Gastroesophageal sphincter (tissue), 4 donors: Measurements from ENCODE around the gene RCSD1. TPM values are rescaled to one million over a fixed set of nuclear protein-coding genes. Genes with fewer than 3 reads are reported as not detected.
A peak's percentile ranks its signal among the peaks of the same experiment; 100 is the strongest.

Experiments
- ATAC-seq: fragments of 150-250 bp; one replicate; pipeline ENCODE4 v1.9.1; 2016; ENCODE audit warnings: mild to moderate bottlenecking, moderate library complexity
- H3K27ac ChIP-seq, 4 donors: fragments of 200-600 bp; sonication (generic) in 3 of 4; 1 replicate in 3 of 4; 2 replicates in 1 of 4; pipeline ENCODE4 v1.5.1; 2016 to 2019
- H3K27me3 ChIP-seq: fragments of 200-600 bp; sonication (generic); one replicate; pipeline ENCODE4 v1.5.1; 2019
- H3K36me3 ChIP-seq, 2 donors: fragments of 200-600 bp; sonication (generic); one replicate each; pipeline ENCODE4 v1.5.1; 2019; ENCODE audit warnings: control low read depth in 1 of 2
- H3K4me1 ChIP-seq, 3 donors: fragments of 200-600 bp; sonication (generic); 1 replicate in 2 of 3; 2 replicates in 1 of 3; pipeline ENCODE4 v1.5.1; 2016 to 2019; ENCODE audit warnings: control low read depth in 2 of 3
- H3K4me3 ChIP-seq, 2 donors: fragments of 200-600 bp; sonication (generic); one replicate each; pipeline ENCODE4 v1.5.1; 2019; ENCODE audit warnings: mild to moderate bottlenecking in 1 of 2, moderate library complexity in 1 of 2
- H3K9me3 ChIP-seq, 3 donors: fragments of 200-600 bp; sonication (generic); one replicate each; pipeline ENCODE4 v1.5.1; 2017 to 2019; ENCODE audit warnings: control low read depth in 2 of 3
- CTCF ChIP-seq, 4 experiments: fragments of 200-600 bp in 2 of 4; fragments of 450-650 bp in 2 of 4; sonication (generic) in 1 of 4; IDR thresholded peaks; one replicate each; pipeline ENCODE4 v1.5.1; 2017 to 2019; ENCODE audit warnings: antibody characterized with exemption in 4 of 4, mild to moderate bottlenecking in 2 of 4, moderate library complexity in 2 of 4
- EP300 ChIP-seq: sonication (generic); formaldehyde crosslinking; IDR thresholded peaks from one replicate; pipeline ENCODE4 v1.6.1; 2017; ENCODE audit warnings: antibody characterized with exemption, mild to moderate bottlenecking
- POLR2A ChIP-seq, 2 donors: fragments of 450-650 bp; IDR thresholded peaks; one replicate each; pipeline ENCODE4 v1.6.1; 2017; ENCODE audit warnings: antibody characterized with exemption in 2 of 2, mild to moderate bottlenecking in 2 of 2, moderate library complexity in 1 of 2
- POLR2AphosphoS5 ChIP-seq: sonication (generic); formaldehyde crosslinking; IDR thresholded peaks from one replicate; pipeline ENCODE4 v1.6.1; 2017; ENCODE audit warnings: antibody characterized with exemption
- WGBS, 2 donors: methylation state at CpG; one replicate each; pipeline ENCODE4 v1.1.5; 2018; ENCODE audit warnings: low coverage in 1 of 2; 5-methylcytosine and 5-hydroxymethylcytosine counted together
- total RNA-seq, 4 donors: library from RNA; depleted of rRNA; stranded (reverse); fragments of >200 nt; gene quantifications; one replicate each; pipeline ENCODE4 v1.1.0, GENCODE V29; 2016

Gene RCSD1
- total RNA-seq, 4 donors from 2014 or later: 14.5 to 20.6 (median 17.3) TPM

- no peak overlapping the region for H3K27ac ChIP-seq
- H3K36me3 ChIP-seq: peaks cover 0 to 16% of the 10 kb centered on the region in 2 donors
- H3K4me1 ChIP-seq: peaks cover 0 to 18% (median 0%) of the 10 kb centered on the region in 3 donors
- no peaks in the 10 kb centered on the region for H3K27me3 ChIP-seq
- H3K4me3 ChIP-seq: no peak overlapping the region
- H3K9me3 ChIP-seq: no peaks in the 10 kb centered on the region
- TF ChIP-seq EP300 (no peak), CTCF (IDR thresholded peaks at IDR 0.05) (no peak), POLR2A (IDR thresholded peaks at IDR 0.05) (no peak), POLR2AphosphoS5 (no peak)
- ATAC-seq: no peak
- WGBS, 2 donors: 20% methylated on average over 1 of the region's 3 CpGs; no CpG with 5 or more reads in 1 of the 2 donors
These were observed 78.9 kb downstream of the RCSD1 start for GRCh38 chr1:167708940-167709389.

DNA sequence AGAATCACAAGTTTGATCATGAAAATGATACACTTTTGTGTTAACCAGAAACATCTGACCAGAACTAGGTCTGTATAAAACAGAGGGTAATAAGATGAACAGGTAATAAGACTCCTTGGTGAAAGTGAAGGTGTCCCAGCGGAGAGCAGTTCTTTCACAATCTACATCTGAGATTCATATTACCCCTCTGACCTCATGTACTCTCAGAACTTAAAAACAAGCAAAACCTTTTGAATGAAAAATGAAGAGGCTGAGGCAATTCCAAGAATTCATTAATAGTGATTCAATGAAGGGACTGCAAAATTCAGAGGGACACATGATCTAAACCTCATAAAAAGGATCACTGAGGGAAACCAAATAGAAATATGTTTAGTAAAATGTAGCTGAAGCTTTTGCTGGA lies 80.8 kb downstream of the RCSD1 start:
- ATAC-seq: no peak
- 56 to 100% methylated on average over 1 of the region's 1 CpG for WGBS, 2 donors
- peak overlapping the region in 2 of 4 donors; percentile 21 to 63 for H3K27ac ChIP-seq

DNA sequence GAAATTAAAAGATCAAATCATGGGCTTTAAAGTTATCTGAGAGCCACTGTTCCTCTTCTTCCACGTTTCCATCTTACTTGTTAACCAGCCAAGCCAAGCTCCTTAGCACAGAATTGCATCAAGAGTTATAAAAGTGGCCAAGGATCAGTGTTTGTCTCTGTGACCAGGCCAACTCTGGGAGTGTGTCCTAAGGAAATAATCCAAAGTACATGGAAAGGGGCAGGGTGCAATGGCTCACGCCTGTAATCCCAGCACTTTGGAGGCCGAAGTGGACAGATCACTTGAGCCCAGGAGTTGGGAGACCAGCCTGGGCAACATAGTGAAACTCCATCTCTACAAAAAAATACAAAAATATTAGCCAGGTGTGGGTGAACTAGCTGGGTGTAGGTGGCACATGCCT lies 81.8 kb downstream of the RCSD1 start:
- peak overlapping the region in 3 of 4 donors; percentile 14 to 63 (median 21) for H3K27ac ChIP-seq
- peak; percentile 21 for ATAC-seq

More for the DNA sequence above, 80.8 kb downstream of the RCSD1 start:
- Histone ChIP-seq H3K4me1 (peaks cover 0 to 27% (median 0%) of the 10 kb centered on the region in 3 donors), H3K27me3 (no peaks in the 10 kb centered on the region), H3K4me3 (no peak overlapping the region), H3K9me3 (no peaks in the 10 kb centered on the region), H3K36me3 (no peaks in the 10 kb centered on the region)
- TF ChIP-seq POLR2AphosphoS5 (peak; percentile 3), CTCF (IDR thresholded peaks at IDR 0.05) (no peak)

GRCh38 chr1:167713330-167714081 lies 83.5 kb downstream of the RCSD1 start:
- peak overlapping the region; percentile 58 to 93 (median 90) for H3K27ac ChIP-seq
- ATAC-seq: no peak
- peaks cover 0 to 33% (median 0%) of the 10 kb centered on the region in 3 donors for H3K4me1 ChIP-seq
- TF ChIP-seq CTCF (IDR thresholded peaks at IDR 0.05) (no peak), POLR2A (IDR thresholded peaks at IDR 0.05) (no peak)
- peak overlapping the region; percentile 50 to 79 for H3K4me3 ChIP-seq
- H3K9me3 ChIP-seq: no peaks in the 10 kb centered on the region
- no peaks in the 10 kb centered on the region for H3K36me3 ChIP-seq
- 22 to 31% methylated on average over 16 to 27 of the region's 31 CpGs for whole genome bisulfite sequencing, 2 donors
- H3K27me3 ChIP-seq: no peaks in the 10 kb centered on the region

More for the DNA sequence above, 81.8 kb downstream of the RCSD1 start:
- H3K4me3 ChIP-seq: no peak overlapping the region
- no peaks in the 10 kb centered on the region for H3K27me3 ChIP-seq
- H3K36me3 ChIP-seq: no peaks in the 10 kb centered on the region
- peaks cover 0 to 33% (median 0%) of the 10 kb centered on the region in 3 donors for H3K4me1 ChIP-seq
- TF ChIP-seq EP300 (no peak), CTCF (IDR thresholded peaks at IDR 0.05) (no peak), POLR2AphosphoS5 (no peak), POLR2A (IDR thresholded peaks at IDR 0.05) (no peak)
- WGBS, 2 donors: 60 to 65% methylated on average over 1 to 3 of the region's 3 CpGs
- H3K9me3 ChIP-seq: no peaks in the 10 kb centered on the region

DNA sequence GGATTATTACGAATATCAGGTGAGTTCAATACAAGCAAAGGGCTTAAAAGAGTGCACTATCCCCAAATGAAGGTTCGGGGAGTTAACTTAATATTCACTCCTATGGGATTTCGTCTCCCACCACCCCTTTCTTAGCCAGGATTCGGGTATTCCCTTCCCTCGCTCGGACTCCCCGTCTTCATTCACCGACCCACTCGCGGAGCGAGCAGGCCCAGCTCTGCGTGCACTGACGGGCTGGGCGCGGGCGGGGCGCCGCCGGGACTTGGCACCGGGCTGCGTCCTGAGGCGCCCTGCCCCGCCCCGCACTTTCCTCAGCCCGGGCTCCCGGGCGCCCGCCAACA lies 84.0 kb downstream of the RCSD1 start:
- ATAC-seq: peak; percentile 94
- Histone ChIP-seq H3K27ac (peak overlapping the region; percentile 58 to 93 (median 90)), H3K36me3 (no peaks in the 10 kb centered on the region), H3K9me3 (no peaks in the 10 kb centered on the region), H3K4me1 (peaks cover 0 to 33% (median 0%) of the 10 kb centered on the region in 3 donors), H3K27me3 (no peaks in the 10 kb centered on the region), H3K4me3 (peak overlapping the region; percentile 50 to 79)
- WGBS, 2 donors: 0% methylated on average over 5 to 20 of the region's 28 CpGs
- TF ChIP-seq POLR2A (IDR thresholded peaks at IDR 0.05): peak; percentile 34 to 48
- no peak for TF ChIP-seq EP300
